Trophoblast cell (in vitro differentiated cells and primary cell): ENCODE results near the gene CTAGE9.
"Not testable (repeated sequence)": the region's sequence is repeated elsewhere in the genome, so short reads cannot be mapped to it uniquely, and the experiment has no call there.

ENCODE experiments used
- DNase-seq, 2 donors: peaks; one replicate each; pipeline ENCODE4 v3.0.0-alpha.2; 2016
- H2AFZ ChIP-seq: 2 replicates; pipeline ENCODE4 v1.6.1; 2013; ENCODE audit warnings: low read length, moderate library complexity, mild to moderate bottlenecking; ENCODE audit not compliant: insufficient read depth, poor library complexity
- H2AK5ac ChIP-seq: 2 replicates; pipeline ENCODE4 v1.6.1; 2013; ENCODE audit warnings: mild to moderate bottlenecking, low read length
- H2BK120ac ChIP-seq: 2 replicates; pipeline ENCODE4 v1.6.1; 2013; ENCODE audit warnings: low read length, mild to moderate bottlenecking, moderate library complexity; ENCODE audit not compliant: insufficient read depth, poor library complexity
- H2BK12ac ChIP-seq: 2 replicates; pipeline ENCODE4 v1.6.1; 2013; ENCODE audit warnings: mild to moderate bottlenecking, low read length, moderate library complexity
- H2BK5ac ChIP-seq: 2 replicates; pipeline ENCODE4 v1.6.1; 2013; ENCODE audit warnings: low read length, low read depth, moderate library complexity, mild to moderate bottlenecking; ENCODE audit not compliant: poor library complexity
- H3K14ac ChIP-seq: 2 replicates; pipeline ENCODE4 v1.6.1; 2013; ENCODE audit warnings: mild to moderate bottlenecking, low read length
- H3K18ac ChIP-seq: 2 replicates; pipeline ENCODE4 v1.6.1; 2013; ENCODE audit warnings: mild to moderate bottlenecking, low read length
- H3K23ac ChIP-seq: 2 replicates; pipeline ENCODE4 v1.6.1; 2013; ENCODE audit warnings: low read length
- H3K27ac ChIP-seq: 2 replicates; pipeline ENCODE4 v1.5.1; 2013; ENCODE audit warnings: low read depth, mild to moderate bottlenecking, inconsistent platforms, low read length, moderate library complexity
- H3K27me3 ChIP-seq: 2 replicates; pipeline ENCODE4 v1.6.1; 2013; ENCODE audit warnings: inconsistent platforms, mild to moderate bottlenecking, low read length, moderate library complexity; ENCODE audit not compliant: insufficient read depth
- H3K36me3 ChIP-seq, 2 experiments: 1 replicate in 1 of 2; 2 replicates in 1 of 2; pipeline ENCODE4 v1.6.1; 2013; ENCODE audit warnings: low read length in 2 of 2, mild to moderate bottlenecking in 2 of 2, moderate library complexity in 1 of 2; ENCODE audit not compliant: insufficient read depth in 2 of 2, control insufficient read depth in 1 of 2
- H3K4ac ChIP-seq: 2 replicates; pipeline ENCODE4 v1.6.1; 2013; ENCODE audit warnings: low read depth, mild to moderate bottlenecking, low read length, moderate library complexity
- H3K4me1 ChIP-seq, 2 experiments: 1 replicate in 1 of 2; 2 replicates in 1 of 2; pipeline ENCODE4 v1.6.1; 2013; ENCODE audit warnings: low read length in 2 of 2, mild to moderate bottlenecking in 2 of 2, moderate library complexity in 1 of 2; ENCODE audit not compliant: insufficient read depth in 2 of 2, control insufficient read depth in 1 of 2
- H3K4me2 ChIP-seq: 2 replicates; pipeline ENCODE4 v1.6.1; 2013; ENCODE audit warnings: inconsistent platforms, mild to moderate bottlenecking, low read length, moderate library complexity
- H3K4me3 ChIP-seq: 2 replicates; pipeline ENCODE4 v1.5.1; 2013; ENCODE audit warnings: mild to moderate bottlenecking, low read depth, low read length, inconsistent platforms
- H3K79me1 ChIP-seq: one replicate; pipeline ENCODE4 v1.6.1; 2013; ENCODE audit warnings: low read length
- H3K79me2 ChIP-seq: 2 replicates; pipeline ENCODE4 v1.6.1; 2013; ENCODE audit warnings: low read length, mild to moderate bottlenecking; ENCODE audit not compliant: control insufficient read depth, insufficient read depth, poor library complexity
- H3K9ac ChIP-seq: 2 replicates; pipeline ENCODE4 v1.6.1; 2013; ENCODE audit warnings: mild to moderate bottlenecking, low read length
- H3K9me3 ChIP-seq: 2 replicates; pipeline ENCODE4 v1.6.1; 2013; ENCODE audit warnings: low read depth, mild to moderate bottlenecking, control low read depth, inconsistent platforms, low read length; ENCODE audit not compliant: insufficient read depth
- H4K12ac ChIP-seq: 2 replicates; pipeline ENCODE4 v1.6.1; 2013; ENCODE audit warnings: low read depth, mild to moderate bottlenecking, low read length, moderate library complexity
- H4K8ac ChIP-seq: 2 replicates; pipeline ENCODE4 v1.6.1; 2013; ENCODE audit warnings: low read depth, mild to moderate bottlenecking, low read length, moderate library complexity
- H4K91ac ChIP-seq: one replicate; pipeline ENCODE4 v1.6.1; 2013; ENCODE audit warnings: low read depth, mild to moderate bottlenecking, low read length, moderate library complexity
- WGBS: extraction: QIAGEN DNeasy Blood & Tissue Kit; methylation state at CpG from one replicate; pipeline ENCODE4 v1.1.7; 2013; ENCODE audit warnings: missing lambda C conversion rate; ENCODE audit not compliant: insufficient read length, insufficient coverage; ENCODE audit errors: extremely low coverage; 5-methylcytosine and 5-hydroxymethylcytosine counted together

CTAGE9 gene

GRCh38 chr6:131700851-131701250 lies 10.0 kb downstream of the CTAGE9 start:
- H2BK12ac ChIP-seq, H3K14ac ChIP-seq, H4K8ac ChIP-seq, H2AFZ ChIP-seq, H3K9ac ChIP-seq, H2AK5ac ChIP-seq, H2BK5ac ChIP-seq, H3K36me3 ChIP-seq, H4K91ac ChIP-seq, H3K9me3 ChIP-seq, H3K4me2 ChIP-seq, H3K27ac ChIP-seq, H4K12ac ChIP-seq, H3K4me1 ChIP-seq, H3K4ac ChIP-seq, DNase-seq, H3K79me2 ChIP-seq, H3K23ac ChIP-seq, H2BK120ac ChIP-seq, H3K27me3 ChIP-seq, H3K4me3 ChIP-seq, H3K79me1 ChIP-seq, H3K18ac ChIP-seq: not testable (repeated sequence)
- no CpG with 5 or more reads among the region's 14 CpGs for WGBS

- no peak overlapping the region for H3K18ac ChIP-seq
- H3K23ac ChIP-seq = no peak overlapping the region
- H3K27ac ChIP-seq = no peak overlapping the region
- H3K4me2 ChIP-seq = no peak overlapping the region
- H3K9me3 ChIP-seq = no peaks in the 10 kb centered on the region
- no peaks in the 10 kb centered on the region for H3K4me1 ChIP-seq
- H2BK120ac ChIP-seq = no peak overlapping the region
- no peak overlapping the region for H3K9ac ChIP-seq
- peak; percentile 62 to 80 for DNase-seq
- H3K79me1 ChIP-seq = no peaks in the 10 kb centered on the region
- no peaks in the 10 kb centered on the region for H3K36me3 ChIP-seq
- H3K79me2 ChIP-seq = no peaks in the 10 kb centered on the region
- H4K12ac ChIP-seq = no peak overlapping the region
- H3K14ac ChIP-seq = no peak overlapping the region
- no peak overlapping the region for H4K91ac ChIP-seq
- H2BK5ac ChIP-seq = no peak overlapping the region
- H3K4ac ChIP-seq = no peak overlapping the region
- no peak overlapping the region for H2BK12ac ChIP-seq
- H4K8ac ChIP-seq = no peak overlapping the region
- H2AFZ ChIP-seq = no peak overlapping the region
- no peak overlapping the region for H2AK5ac ChIP-seq
- H3K4me3 ChIP-seq = no peak overlapping the region
- no CpG with 5 or more reads among the region's 7 CpGs for WGBS
- H3K27me3 ChIP-seq = no peaks in the 10 kb centered on the region
Observed at GRCh38 chr6:131696956-131697355, 13.9 kb downstream of the CTAGE9 start.

- no peak overlapping the region for H3K4ac ChIP-seq
Observed at GRCh38 chr6:131694832-131695426, 15.9 kb downstream of the CTAGE9 start.

GRCh38 chr6:131693384-131693783 lies 17.4 kb downstream of the CTAGE9 start:
- Histone ChIP-seq H2BK12ac (no peak overlapping the region), H3K14ac (no peak overlapping the region), H3K18ac (no peak overlapping the region), H3K4ac (no peak overlapping the region), H3K27me3 (no peaks in the 10 kb centered on the region), H3K27ac (no peak overlapping the region), H3K23ac (no peak overlapping the region), H4K12ac (no peak overlapping the region), H3K4me3 (no peak overlapping the region), H4K8ac (no peak overlapping the region), H2AK5ac (no peak overlapping the region), H3K4me1 (no peaks in the 10 kb centered on the region), H2BK5ac (no peak overlapping the region), H2BK120ac (no peak overlapping the region), H3K9me3 (no peaks in the 10 kb centered on the region), H3K36me3 (no peaks in the 10 kb centered on the region), H4K91ac (no peak overlapping the region), H3K9ac (no peak overlapping the region), H3K4me2 (no peak overlapping the region), H2AFZ (no peak overlapping the region), H3K79me1 (no peaks in the 10 kb centered on the region), H3K79me2 (no peaks in the 10 kb centered on the region)
- no peak for DNase-seq
- no CpG with 5 or more reads among the region's 5 CpGs for WGBS

More at GRCh38 chr6:131694832-131695426, 15.9 kb downstream of the CTAGE9 start:
- no peak overlapping the region for H3K23ac ChIP-seq
- no peak overlapping the region for H2BK5ac ChIP-seq
- no peaks in the 10 kb centered on the region for H3K79me2 ChIP-seq
- no peaks in the 10 kb centered on the region for H3K79me1 ChIP-seq
- no peak overlapping the region for H2AK5ac ChIP-seq
- H3K4me1 ChIP-seq = no peaks in the 10 kb centered on the region
- H3K14ac ChIP-seq = no peak overlapping the region
- H3K9ac ChIP-seq = no peak overlapping the region
- H3K4me2 ChIP-seq = no peak overlapping the region
- no peak overlapping the region for H3K4me3 ChIP-seq
- peak; percentile 73 to 84 for DNase-seq
- H2AFZ ChIP-seq = no peak overlapping the region
- no peaks in the 10 kb centered on the region for H3K27me3 ChIP-seq
- no peaks in the 10 kb centered on the region for H3K9me3 ChIP-seq
- no peak overlapping the region for H4K8ac ChIP-seq
- H4K12ac ChIP-seq = no peak overlapping the region
- no peak overlapping the region for H3K18ac ChIP-seq
- H3K36me3 ChIP-seq = no peaks in the 10 kb centered on the region
- H3K27ac ChIP-seq = no peak overlapping the region
- no peak overlapping the region for H2BK120ac ChIP-seq
- no peak overlapping the region for H2BK12ac ChIP-seq
- WGBS = no CpG with 5 or more reads among the region's 2 CpGs
- H4K91ac ChIP-seq = no peak overlapping the region
